HEK293 (cell line): ENCODE data around the gene MTA1.

Source experiments
- CTCF ChIP-seq: fragments of 450-650 bp; formaldehyde crosslinking; IDR thresholded peaks from 2 replicates; pipeline ENCODE4 v1.5.1; 2016; ENCODE audit warnings: missing biosample characterization, missing genetic modification characterization
- PBX3 ChIP-seq: sonication (generic); formaldehyde crosslinking; IDR thresholded peaks from 2 replicates; pipeline ENCODE4 v1.8.1; 2022; ENCODE audit warnings: mild to moderate bottlenecking, moderate library complexity, missing genetic modification reagents
- PRDM1 ChIP-seq: fragments of 450-650 bp; formaldehyde crosslinking; IDR thresholded peaks from 2 replicates; pipeline ENCODE4; 2016; ENCODE audit warnings: missing biosample characterization, missing genetic modification characterization
- REST ChIP-seq: fragments of 450-650 bp; formaldehyde crosslinking; IDR thresholded peaks from 2 replicates; pipeline ENCODE4 v1.5.1; 2016; ENCODE audit warnings: missing biosample characterization, missing genetic modification characterization
- ZBTB44 ChIP-seq: fragments of 450-650 bp; IDR thresholded peaks from 2 replicates; pipeline ENCODE4 v1.5.1; 2018; ENCODE audit warnings: missing biosample characterization, mild to moderate bottlenecking, missing genetic modification characterization
- ZNF37A ChIP-seq: fragments of 450-650 bp; IDR thresholded peaks from 2 replicates; pipeline ENCODE4 v1.5.1; 2018; ENCODE audit warnings: missing biosample characterization, missing genetic modification characterization
- ZNF501 ChIP-seq: fragments of 450-650 bp; formaldehyde crosslinking; IDR thresholded peaks from 2 replicates; pipeline ENCODE4 v1.5.1; 2016; ENCODE audit warnings: missing biosample characterization, missing genetic modification characterization
- ZNF76 ChIP-seq: fragments of 450-650 bp; formaldehyde crosslinking; IDR thresholded peaks from 2 replicates; pipeline ENCODE4; 2016; ENCODE audit warnings: low read depth, missing biosample characterization, missing genetic modification characterization, borderline replicate concordance
- ZNF785 ChIP-seq: fragments of 450-650 bp; formaldehyde crosslinking; IDR thresholded peaks from 2 replicates; pipeline ENCODE4 v1.5.1; 2016; ENCODE audit warnings: missing biosample characterization, missing genetic modification characterization
- ZSCAN18 ChIP-seq: fragments of 450-650 bp; formaldehyde crosslinking; IDR thresholded peaks from 2 replicates; pipeline ENCODE4 v1.5.1; 2016; ENCODE audit warnings: missing biosample characterization, missing genetic modification characterization
- ZSCAN4 ChIP-seq: fragments of 450-650 bp; formaldehyde crosslinking; IDR thresholded peaks from 2 replicates; pipeline ENCODE4 v1.5.1; 2017; ENCODE audit warnings: missing biosample characterization, missing genetic modification characterization

GRCh38 chr14:105473677-105474482 lies 54.3 kb downstream of the MTA1 start:
- no peak for TF ChIP-seq CTCF
- peak; percentile 96 for TF ChIP-seq REST
- no peak for TF ChIP-seq ZNF76 (tag by site-specific recombination)
- TF ChIP-seq PBX3 (CRISPR knock-in tag): no peak
- no peak for TF ChIP-seq ZBTB44 (tag by site-specific recombination)
- no peak for TF ChIP-seq ZNF785 (tag by site-specific recombination)
- TF ChIP-seq ZNF37A (tag by site-specific recombination): no peak
- TF ChIP-seq PRDM1 (tag by site-specific recombination): no peak
- no peak for TF ChIP-seq ZNF501 (tag by site-specific recombination)
- TF ChIP-seq ZSCAN4 (tag by site-specific recombination): no peak
- no peak for TF ChIP-seq ZSCAN18
